GM21367 (cell line): ENCODE results near the gene NINL.

Experiments
- ATAC-seq: cut with Tn5 transposase; IDR thresholded peaks from one replicate; pipeline ENCODE4 v1.9.1; 2021; ENCODE audit not compliant: unreplicated experiment

NINL gene

GRCh38 chr20:25437153-25437581 lies 148.2 kb downstream of the NINL start:
- ATAC-seq = no peak

- no peak for ATAC-seq
These were observed 160.8 kb downstream of the NINL start for GRCh38 chr20:25424536-25424935.

- no peak for ATAC-seq
These were observed 163.3 kb downstream of the NINL start for GRCh38 chr20:25422032-25422431.

- ATAC-seq = no peak
These were observed 164.2 kb downstream of the NINL start for GRCh38 chr20:25421102-25421501.

GRCh38 chr20:25418776-25419175 lies 166.6 kb downstream of the NINL start:
- ATAC-seq = no peak

- no peak for ATAC-seq
These were observed 176.4 kb downstream of the NINL start for GRCh38 chr20:25408890-25409289.

- no peak for ATAC-seq
These were observed 177.2 kb downstream of the NINL start for GRCh38 chr20:25408170-25408547.

GRCh38 chr20:25407311-25408169 lies 177.8 kb downstream of the NINL start, which contains the start of gene GINS1:
Gene GINS1 (plus strand): TSS chr20:25407673. CDS start chr20:25407821, 148 bp downstream.
- peak; percentile 89 for ATAC-seq
